Activated T-cell treated with anti-CD3 and anti-CD28 coated beads for 1 hour (primary cell): ENCODE data around the gene RBMS3.

Experiments used
- DNase-seq: peaks from one replicate; pipeline ENCODE4 v3.0.0-alpha.2; 2020; ENCODE audit warnings: low read depth

Gene RBMS3

GRCh38 chr3:29940759-29941323 is 660.0 kb downstream of the RBMS3 start:
- DNase-seq = no peak

DNA sequence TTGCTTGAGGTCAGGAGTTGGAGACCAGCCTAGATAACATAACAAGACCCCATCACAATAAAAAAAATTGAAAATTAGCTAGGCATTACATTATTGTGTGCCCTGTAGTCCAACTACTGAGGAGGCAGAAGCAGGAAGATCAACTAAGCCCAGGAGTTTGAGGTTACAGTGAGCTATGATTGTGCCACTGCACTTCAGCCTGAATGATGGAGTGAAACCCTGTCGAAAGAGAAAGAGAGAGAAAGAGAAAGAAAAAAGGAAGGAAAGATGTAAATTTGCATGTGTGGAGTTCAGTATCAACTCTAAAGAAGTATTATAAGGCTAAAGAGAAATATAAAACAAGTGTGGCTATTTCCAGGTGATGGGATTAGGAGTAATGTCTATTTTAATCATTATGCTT is 661.4 kb downstream of the RBMS3 start:
- DNase-seq = no peak

- DNase-seq = no peak
Observed at GRCh38 chr3:29949131-29949530, 668.3 kb downstream of the RBMS3 start.

GRCh38 chr3:29949940-29950616 is 669.2 kb downstream of the RBMS3 start:
- DNase-seq = no peak

DNA sequence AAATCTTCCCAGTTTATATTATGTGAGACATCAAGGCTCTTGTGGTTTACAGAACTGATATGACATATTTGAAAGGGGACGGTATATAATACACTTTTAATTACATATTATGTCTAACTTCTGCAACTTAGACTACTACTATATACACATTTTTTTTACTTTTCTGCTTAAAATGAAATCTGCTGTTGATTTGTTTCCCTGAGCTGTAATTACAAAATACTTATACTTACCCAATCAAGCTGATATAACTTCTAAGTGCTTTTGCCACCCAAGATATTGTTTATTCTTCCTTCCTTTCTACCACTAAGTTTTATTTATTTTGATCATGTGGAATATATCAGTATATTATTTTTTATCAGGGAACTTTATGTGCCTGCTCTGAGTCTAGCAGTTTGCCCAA is 671.6 kb downstream of the RBMS3 start:
- no peak for DNase-seq

GRCh38 chr3:29955413-29955812 is 674.5 kb downstream of the RBMS3 start:
- DNase-seq = no peak

DNA sequence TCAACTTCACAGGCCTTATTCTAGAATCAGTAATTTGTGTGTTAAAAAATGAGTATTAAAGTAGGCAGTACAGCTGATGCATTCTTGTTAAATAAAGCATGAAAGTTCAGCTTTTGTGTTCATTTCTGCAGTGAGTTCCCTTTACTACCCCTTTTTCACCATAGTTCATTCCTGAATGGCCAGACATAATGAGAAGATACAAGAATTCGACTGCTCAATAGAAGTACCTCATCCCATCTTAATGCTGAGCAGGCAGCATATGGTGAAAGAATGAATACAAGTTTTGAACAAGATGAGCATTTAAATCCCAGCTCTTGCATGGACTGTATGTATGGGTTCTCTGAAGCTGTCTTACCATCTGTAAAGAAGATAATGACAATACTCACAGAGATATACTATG is 677.9 kb downstream of the RBMS3 start:
- no peak for DNase-seq

GRCh38 chr3:29971895-29972294 is 691.0 kb downstream of the RBMS3 start:
- DNase-seq = no peak

- no peak for DNase-seq
Observed at GRCh38 chr3:29972320-29972993, 691.6 kb downstream of the RBMS3 start.

DNA sequence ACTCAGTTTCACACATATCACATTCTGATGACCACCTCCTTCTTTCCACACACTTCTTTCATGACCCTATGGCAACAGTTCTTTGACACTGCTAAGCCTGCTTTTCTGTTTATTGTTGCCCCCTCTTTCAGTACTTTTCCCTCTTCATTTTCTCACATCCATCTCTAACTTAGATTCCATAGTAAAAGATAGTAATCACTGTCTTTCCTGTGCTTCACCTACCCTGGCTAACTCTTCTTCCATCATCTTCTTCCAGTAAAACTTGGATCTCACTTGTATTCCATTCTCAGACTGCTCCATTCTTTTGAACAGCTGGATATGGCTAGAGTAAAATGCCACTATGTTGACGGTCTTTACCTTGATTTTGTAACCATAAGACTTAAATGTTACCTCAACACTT is 692.9 kb downstream of the RBMS3 start:
- DNase-seq = no peak

DNA sequence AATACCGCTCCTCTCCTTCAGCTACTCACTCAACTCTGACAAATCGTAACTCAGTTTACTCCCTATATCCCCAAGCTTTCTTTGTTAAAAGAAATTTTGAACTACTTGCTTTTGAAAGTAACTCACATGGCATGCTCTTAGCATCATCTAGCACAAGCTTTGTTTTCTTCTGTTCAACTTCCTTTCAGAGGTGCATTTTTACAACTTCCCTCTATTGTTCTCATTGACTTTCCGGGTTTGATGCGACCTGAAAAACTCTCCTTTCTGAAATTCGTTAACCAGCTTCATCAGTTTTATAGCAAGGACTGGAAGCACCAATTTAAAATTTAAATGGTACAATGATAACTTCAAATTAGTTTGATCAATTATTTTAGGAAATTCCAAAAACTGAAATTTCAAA is 696.0 kb downstream of the RBMS3 start:
- no peak for DNase-seq

- DNase-seq = no peak
Observed at GRCh38 chr3:29977360-29977759, 696.5 kb downstream of the RBMS3 start.

DNA sequence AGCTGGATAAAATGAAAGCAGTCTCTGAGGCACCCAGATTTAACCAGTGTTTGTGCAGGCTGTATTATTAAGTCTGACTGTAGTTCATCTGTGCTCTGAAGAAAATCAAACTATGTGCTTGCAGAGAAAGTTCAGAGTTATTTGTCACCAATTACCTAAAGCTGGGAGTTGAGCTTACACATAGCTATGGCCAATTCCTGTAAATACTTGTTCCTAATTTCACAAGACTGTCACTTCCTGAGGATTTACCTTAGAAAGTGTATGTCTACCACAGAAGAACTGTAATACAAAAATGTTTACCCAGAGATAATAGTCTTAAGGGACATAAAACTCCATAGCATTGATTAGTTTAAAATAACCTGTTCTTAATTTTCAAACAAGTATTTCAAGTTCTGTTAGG is 697.2 kb downstream of the RBMS3 start:
- no peak for DNase-seq

- no peak for DNase-seq
Observed at GRCh38 chr3:29991198-29991597, 710.3 kb downstream of the RBMS3 start.

DNA sequence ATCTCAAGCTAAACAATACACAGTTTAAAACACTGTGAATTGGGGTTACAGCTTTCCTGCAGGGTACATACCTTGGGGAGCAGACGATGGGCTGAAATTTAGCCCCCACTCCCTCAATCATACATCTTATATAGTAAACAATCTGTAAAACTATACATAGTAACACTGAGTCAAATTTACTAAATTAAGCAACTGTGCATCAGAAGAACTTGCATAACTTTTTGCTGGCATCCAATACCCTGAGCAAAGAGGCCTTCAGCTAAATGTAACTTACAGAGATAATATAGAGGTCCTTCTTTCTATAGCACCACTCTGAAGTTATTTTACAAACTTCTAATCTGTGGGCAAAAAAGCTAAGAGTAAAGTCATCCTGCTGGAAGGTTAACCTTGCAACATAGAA is 721.9 kb downstream of the RBMS3 start:
- no peak for DNase-seq

DNA sequence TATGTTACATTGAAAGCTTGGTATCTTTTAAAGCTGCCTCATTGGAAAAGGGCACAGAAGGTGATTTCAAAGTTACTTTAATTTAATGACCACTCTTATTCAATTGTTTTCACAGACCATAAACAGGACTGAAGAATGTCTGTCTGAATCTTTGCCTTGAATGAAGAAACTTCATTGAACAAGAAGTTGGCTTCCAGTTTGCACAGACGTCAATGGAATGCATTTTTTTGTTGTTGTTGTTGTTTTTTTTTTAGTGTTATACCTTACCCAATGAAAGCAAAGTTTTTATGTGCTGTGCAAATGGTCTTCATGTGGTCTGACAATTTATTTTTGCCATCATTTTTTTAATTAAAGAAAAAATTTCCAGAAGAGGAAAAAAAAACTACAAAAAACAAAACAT is 722.9 kb downstream of the RBMS3 start:
- DNase-seq = no peak

GRCh38 chr3:30004481-30004880 is 723.6 kb downstream of the RBMS3 start:
- DNase-seq = no peak

DNA sequence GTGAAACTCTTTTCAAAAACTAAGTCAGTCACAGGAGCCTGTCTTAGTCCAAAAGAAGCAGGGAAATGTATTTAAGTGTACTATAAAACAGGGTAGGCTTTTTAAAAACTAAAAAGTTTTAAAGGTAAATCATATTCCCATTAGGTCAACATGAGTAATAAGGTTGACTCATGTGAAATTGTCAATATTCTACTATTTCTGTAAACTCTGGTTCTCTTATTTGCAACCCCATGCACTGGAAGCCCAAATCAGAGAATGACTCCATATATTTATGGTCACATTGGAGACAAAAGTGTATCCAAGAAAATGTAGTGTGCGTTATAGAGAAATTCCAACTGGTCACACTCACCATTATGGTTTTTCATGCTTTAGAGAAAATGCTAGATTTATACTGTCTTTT is 725.2 kb downstream of the RBMS3 start:
- no peak for DNase-seq

- no peak for DNase-seq
Observed at GRCh38 chr3:30007668-30008067, 726.8 kb downstream of the RBMS3 start.

DNA sequence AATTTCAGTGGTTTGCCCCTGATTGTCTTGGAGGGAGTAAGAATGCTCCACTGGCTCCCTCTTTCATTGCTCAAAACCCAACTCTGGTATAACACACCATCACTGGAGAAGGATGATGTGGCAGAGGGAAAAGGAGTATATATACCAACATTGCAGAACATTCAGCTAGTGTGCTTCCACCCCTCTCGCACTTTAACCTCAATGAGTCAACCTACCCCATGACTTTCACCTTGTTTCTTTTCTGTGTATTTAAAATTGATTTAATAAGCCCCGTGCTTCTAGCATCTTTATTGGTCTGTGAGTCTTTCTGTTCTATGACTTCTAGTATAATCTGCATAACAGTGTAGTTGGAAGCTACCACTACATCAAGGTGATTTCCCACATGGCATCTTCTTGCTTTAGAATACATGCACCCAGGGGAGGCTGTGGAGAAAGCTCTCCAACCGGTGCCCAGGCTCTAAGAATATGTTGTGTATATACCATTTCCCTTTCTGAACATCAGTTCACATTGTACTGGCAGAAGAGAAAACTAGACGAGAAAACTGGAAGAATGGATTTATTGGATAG is 730.4 kb downstream of the RBMS3 start:
- no peak for DNase-seq

GRCh38 chr3:30012941-30013543 is 732.2 kb downstream of the RBMS3 start:
- peak; percentile 35 for DNase-seq

DNA sequence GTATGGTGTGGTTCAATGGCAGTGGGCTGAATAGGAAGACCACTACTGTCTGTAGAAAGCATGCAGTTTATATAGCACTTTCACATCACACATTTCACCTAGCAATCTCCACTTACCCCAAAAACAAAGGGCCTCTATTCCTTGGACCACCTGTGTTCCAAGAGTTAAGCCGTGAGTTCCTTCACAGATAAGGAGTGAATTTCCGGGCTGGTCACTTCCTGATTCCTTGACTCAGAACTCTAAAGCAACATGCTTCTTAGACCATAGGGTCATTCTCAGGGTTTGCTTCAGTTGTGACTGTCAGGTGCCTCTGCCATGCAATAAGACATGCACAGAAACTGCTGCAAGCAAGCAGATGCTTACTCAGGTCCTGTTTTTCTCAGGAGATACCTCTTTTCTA is 737.0 kb downstream of the RBMS3 start:
- DNase-seq = no peak

GRCh38 chr3:30020380-30020779 is 739.5 kb downstream of the RBMS3 start:
- no peak for DNase-seq
